SKM-1 (cell line): Measurements from ENCODE around the gene S100A14.
A peak's percentile ranks its signal among the peaks of the same experiment; 100 is the strongest.

Source experiments
- DNase-seq: peaks from one replicate; lab custom pipeline; 2025; ENCODE audit not compliant: unreplicated experiment; lab: John Stamatoyannopoulos, UW

S100A14 gene

GRCh38 chr1:153616917-153617311 lies 789 bp upstream of the S100A14 start:
- no peak for DNase-seq

DNA sequence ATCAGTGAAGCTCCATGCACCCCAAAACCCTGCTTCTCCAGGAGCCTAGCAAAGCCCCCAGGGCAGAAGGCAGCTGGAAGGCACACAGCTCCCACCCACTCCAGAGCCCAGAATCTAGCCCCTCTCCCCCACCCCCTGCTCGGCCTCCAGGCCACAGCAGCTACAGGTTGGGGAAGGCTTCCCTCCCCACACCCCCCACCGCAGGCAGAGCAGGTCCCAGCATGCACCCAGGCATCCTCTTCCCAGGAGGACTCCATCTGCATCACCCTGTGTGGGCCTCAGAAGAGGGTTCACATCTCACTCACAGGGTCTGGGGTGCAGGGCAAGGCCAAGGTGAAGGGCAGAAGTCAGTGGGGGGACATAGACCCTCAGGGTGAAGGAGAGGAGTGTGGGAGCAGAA lies 719 bp downstream of the S100A14 start:
- DNase-seq = no peak

DNA sequence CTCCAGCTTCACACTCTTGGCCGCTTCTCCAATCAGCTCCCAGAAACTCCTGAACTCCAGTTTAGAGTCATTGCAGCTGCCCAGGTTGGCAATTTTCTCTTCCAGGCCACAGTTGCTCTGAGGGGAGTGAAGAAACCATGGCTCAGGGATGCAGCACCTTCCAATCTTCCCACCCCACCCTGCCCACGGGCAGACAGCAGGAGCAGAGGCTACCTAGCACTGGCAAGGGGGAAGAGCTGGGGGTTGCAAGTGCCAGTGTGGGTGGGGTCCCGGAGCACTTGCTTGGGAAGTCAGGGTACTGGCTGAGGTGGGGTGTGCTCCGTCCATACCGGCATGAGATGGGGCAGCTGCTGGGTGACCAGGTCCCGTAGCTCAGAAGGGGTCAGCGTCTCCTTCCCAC lies 1.2 kb downstream of the S100A14 start:
- no peak for DNase-seq

- DNase-seq = no peak
Observed at GRCh38 chr1:153614189-153614900, 1.8 kb downstream of the S100A14 start.

DNA sequence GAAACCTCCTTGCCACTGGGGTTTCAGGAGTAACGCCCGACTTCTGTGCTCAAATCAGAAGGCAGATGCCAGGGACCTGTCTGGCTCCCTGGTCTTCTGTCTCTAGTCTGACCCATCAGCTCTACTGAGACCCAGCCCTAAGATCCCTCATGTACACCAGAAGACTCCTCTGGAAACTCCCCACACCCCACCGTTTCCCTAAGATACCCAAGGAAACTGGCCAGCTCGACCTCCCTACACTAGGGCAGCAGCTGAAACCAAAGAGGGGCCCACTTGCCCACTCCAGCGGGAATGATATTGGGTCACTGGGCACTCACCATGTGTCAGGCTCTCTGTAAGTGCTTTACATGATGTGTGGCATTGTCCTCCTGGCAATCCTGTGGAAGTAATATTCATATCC lies 2.7 kb downstream of the S100A14 start:
- DNase-seq = no peak

GRCh38 chr1:153612755-153613331 lies 3.3 kb downstream of the S100A14 start, which contains the start of gene S100A16:
Gene S100A16, minus strand, starts transcription at chr1:153613137. Its CDS starts 4,986 bp downstream, at chr1:153608151.
- no peak for DNase-seq

DNA sequence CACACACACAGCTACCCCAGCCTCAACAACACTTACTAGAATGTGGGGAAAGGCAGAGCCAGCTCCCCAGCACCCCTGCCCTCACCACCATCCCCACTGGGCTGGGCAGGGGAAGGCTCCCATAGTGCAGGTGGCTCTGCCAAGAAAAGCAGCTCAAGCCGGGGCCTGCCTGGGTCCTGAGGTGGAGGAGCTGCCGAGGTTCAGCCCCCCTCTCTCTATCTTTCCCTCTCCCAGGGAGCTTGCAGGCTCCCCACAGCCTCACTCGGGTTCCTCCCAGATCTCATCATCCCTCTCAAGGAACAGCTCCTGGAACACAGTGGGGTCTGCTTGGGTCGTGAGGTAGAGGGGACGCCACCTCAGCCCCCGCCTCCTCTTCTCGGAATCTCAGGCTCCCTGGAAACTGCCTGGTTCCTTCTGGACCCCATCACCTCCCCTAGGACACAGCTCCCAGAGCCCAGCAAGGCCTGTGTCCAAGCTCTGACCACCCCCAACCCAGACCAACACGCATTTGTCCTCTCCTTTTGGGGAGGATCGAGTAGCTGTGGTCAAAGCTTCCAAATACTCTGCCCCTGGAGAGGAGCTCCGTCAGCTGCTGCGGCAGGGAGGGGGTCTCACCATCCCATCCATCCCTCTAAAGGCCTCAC lies 3.9 kb downstream of the S100A14 start:
- DNase-seq = no peak

DNA sequence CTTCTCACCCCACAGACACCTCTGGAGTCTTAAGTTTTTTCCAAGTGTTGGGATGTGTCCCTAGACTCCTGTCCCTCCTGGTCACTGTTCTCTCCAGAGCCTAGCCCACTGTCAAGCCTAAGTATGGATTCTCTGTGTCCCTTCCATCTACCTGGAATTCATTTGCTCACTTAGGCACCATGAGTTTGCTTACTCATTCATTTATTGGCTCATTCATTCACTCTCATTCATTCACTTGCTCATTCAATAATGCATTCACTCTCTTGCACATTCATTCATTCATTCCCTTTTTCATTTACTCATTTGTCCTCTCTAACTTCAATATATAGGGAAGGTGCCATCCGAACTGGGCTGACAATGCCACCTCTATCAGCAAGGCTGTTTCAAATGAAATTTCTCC lies 4.8 kb downstream of the S100A14 start:
- DNase-seq = no peak

GRCh38 chr1:153610811-153611301 lies 5.3 kb downstream of the S100A14 start:
- no peak for DNase-seq

- DNase-seq = no peak
Observed at GRCh38 chr1:153610334-153610733, 5.8 kb downstream of the S100A14 start.

GRCh38 chr1:153609585-153609907 lies 6.6 kb downstream of the S100A14 start:
- no peak for DNase-seq

- DNase-seq = peak; percentile 34
Observed at GRCh38 chr1:153608742-153609584, 7.2 kb downstream of the S100A14 start.

DNA sequence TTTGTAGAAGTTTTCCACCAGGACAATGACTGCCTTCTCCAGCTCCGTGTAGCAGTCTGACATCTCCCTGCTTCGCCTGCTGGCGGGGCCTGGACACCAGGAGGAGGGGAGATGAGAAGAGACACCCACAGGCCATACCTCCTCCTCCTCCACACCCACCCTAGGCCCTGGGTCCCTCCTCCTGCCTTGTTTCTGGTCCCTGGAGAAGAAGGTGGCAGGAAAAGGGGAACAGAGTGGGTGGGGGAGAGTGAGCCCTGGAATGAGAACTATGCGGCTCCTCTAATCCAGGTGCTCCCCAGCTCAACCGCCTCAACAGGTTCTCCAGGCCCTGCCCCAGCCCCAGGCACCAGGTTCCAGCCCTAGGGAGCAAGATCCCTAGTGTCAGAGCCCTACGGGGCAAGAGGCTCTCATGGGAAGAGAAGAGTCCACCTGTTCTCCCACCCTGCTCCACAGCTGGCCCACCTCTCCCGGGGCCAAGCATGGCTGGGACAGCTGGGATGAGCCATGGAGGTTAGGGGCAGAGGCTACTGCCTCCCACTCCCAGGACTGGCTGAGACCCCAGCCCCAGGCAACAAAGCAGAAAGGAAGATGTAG lies 7.9 kb downstream of the S100A14 start:
- no peak for DNase-seq

GRCh38 chr1:153607381-153607780 lies 8.7 kb downstream of the S100A14 start:
- DNase-seq = no peak

GRCh38 chr1:153606194-153606593 lies 9.9 kb downstream of the S100A14 start:
- no peak for DNase-seq

DNA sequence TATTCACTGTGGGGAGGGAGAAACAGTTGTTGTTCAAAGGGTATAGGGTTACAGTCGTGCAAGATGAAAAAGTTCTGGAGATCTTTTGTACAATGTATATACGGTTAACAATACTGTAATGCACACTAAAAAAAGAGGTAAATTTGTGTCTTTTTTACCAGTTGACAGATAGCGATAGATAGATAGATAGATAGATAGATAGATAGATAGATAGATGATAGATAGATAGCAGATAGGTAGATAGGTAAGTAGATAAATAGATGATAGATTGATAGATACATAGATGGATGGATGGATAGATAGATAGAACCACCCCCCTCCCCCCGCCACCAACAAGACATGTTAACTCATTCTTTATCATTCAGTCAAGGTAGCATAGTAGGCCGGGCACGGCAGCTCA lies 13.4 kb downstream of the S100A14 start:
- no peak for DNase-seq

DNA sequence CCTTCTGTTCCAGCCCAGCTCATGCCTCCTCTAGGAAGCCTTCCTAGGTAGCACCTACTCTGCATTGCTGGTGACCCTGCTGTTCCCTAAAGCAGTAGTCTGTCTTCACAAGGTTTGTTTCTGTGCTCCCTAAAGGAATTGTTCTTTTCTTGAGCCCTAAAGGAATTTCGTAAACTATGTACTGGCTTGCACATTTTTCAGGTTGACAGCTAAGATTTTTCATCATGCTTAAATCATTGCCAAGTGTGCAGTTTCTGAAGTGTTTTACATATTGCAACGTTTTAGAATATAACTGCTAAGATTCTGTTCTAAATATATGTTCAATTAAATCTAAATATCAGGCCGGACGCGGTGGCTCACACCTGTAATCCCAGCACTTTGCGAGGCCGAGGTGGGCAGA lies 16.3 kb downstream of the S100A14 start:
- DNase-seq = no peak

- DNase-seq = peak; percentile 99
Observed at GRCh38 chr1:153598309-153599172, 17.6 kb downstream of the S100A14 start.

GRCh38 chr1:153597206-153597605 lies 18.9 kb downstream of the S100A14 start:
- DNase-seq = no peak

GRCh38 chr1:153592748-153593147 lies 23.4 kb downstream of the S100A14 start:
- DNase-seq = no peak
